SK-N-SH (cell line): ENCODE measurements around the gene PCGF1. TPM values are rescaled to one million over a fixed set of nuclear protein-coding genes. Genes with fewer than 3 reads are reported as not detected.

ENCODE experiments used
- CTCF ChIA-PET: fragments of 300-600, 350-600 bp; formaldehyde crosslinking; extraction: SDS; loops from one replicate; lab custom pipeline; 2021; lab: Yijun Ruan, JAX
- POLR2A ChIA-PET: fragments of 350-600 bp; sonication (Branson Sonifier 250); formaldehyde crosslinking; extraction: SDS; loops from one replicate; lab custom pipeline; 2020; ENCODE audit warnings: antibody characterized with exemption, inconsistent platforms; lab: Yijun Ruan, JAX
- DNase-seq: peaks from one replicate; pipeline ENCODE4 v3.0.0; 2012
- H2AFZ ChIP-seq: fragments of 200-600 bp; sonication (generic); 2 replicates; pipeline ENCODE4 v1.8.1; 2016; ENCODE audit warnings: antibody characterized with exemption, mild to moderate bottlenecking, low read depth
- H3F3A ChIP-seq: fragments of 200-600 bp; sonication (generic); replicated peaks from 2 replicates; pipeline ENCODE3; 2016; ENCODE audit warnings: antibody characterized with exemption, mild to moderate bottlenecking; ENCODE audit not compliant: insufficient read depth
- H3K27ac ChIP-seq, 2 experiments: fragments of 200-500 bp in 1 of 2; fragments of 200-600 bp in 1 of 2; sonication (Bioruptor generic) in 1 of 2; sonication (generic), shearing (Covaris generic) in 1 of 2; 2 replicates each; pipeline versions ENCODE4 v1.5.1 to v1.6.1; 2014 to 2016; ENCODE audit warnings: low read depth in 2 of 2, inconsistent platforms in 1 of 2, low read length in 1 of 2, mild to moderate bottlenecking in 1 of 2, mixed read lengths in 1 of 2
- H3K27me3 ChIP-seq: fragments of 200-600 bp; sonication (generic), shearing (Covaris generic); 2 replicates; pipeline ENCODE4 v1.6.1; 2016; ENCODE audit warnings: mixed run types; ENCODE audit not compliant: insufficient read depth
- H3K36me3 ChIP-seq, 2 experiments: fragments of 200-500 bp in 1 of 2; fragments of 200-600 bp in 1 of 2; sonication (Bioruptor generic) in 1 of 2; sonication (generic) in 1 of 2; replicated peaks in 1 of 2; 2 replicates each; pipeline versions ENCODE3 to v1.5.1; 2014 to 2016; ENCODE audit warnings: low read length in 1 of 2, mild to moderate bottlenecking in 1 of 2; ENCODE audit not compliant: insufficient read depth in 2 of 2, control insufficient read depth in 1 of 2
- H3K4me1 ChIP-seq, 2 experiments: fragments of 200-500 bp in 1 of 2; fragments of 200-600 bp in 1 of 2; sonication (Bioruptor generic) in 1 of 2; sonication (generic), shearing (Covaris generic) in 1 of 2; 2 replicates each; pipeline versions ENCODE4 v1.5.1 to v1.6.1; 2014 to 2016; ENCODE audit warnings: low read depth in 1 of 2, low read length in 1 of 2, mixed run types in 1 of 2; ENCODE audit not compliant: insufficient read depth in 2 of 2, control insufficient read depth in 1 of 2
- H3K4me2 ChIP-seq: fragments of 200-600 bp; sonication (generic), shearing (Covaris generic); 2 replicates; pipeline ENCODE4 v1.6.1; 2017; ENCODE audit warnings: mixed run types
- H3K4me3 ChIP-seq, 2 experiments: fragments of 200-500 bp in 1 of 2; fragments of 200-600 bp in 1 of 2; sonication (Bioruptor generic) in 1 of 2; sonication (generic), shearing (Covaris generic) in 1 of 2; 2 replicates each; pipeline versions ENCODE4 v1.5.1 to v1.8.1; 2014 to 2016; ENCODE audit warnings: low read depth in 2 of 2, inconsistent platforms in 1 of 2, low read length in 1 of 2, mild to moderate bottlenecking in 1 of 2, mixed read lengths in 1 of 2, moderate library complexity in 1 of 2
- H3K79me2 ChIP-seq: fragments of 200-600 bp; sonication (generic); 2 replicates; pipeline ENCODE4 v1.8.1; 2017; ENCODE audit warnings: mild to moderate bottlenecking; ENCODE audit not compliant: insufficient read depth
- H3K9ac ChIP-seq: fragments of 200-600 bp; sonication (generic); 2 replicates; pipeline ENCODE4 v1.6.1; 2017; ENCODE audit warnings: mixed run types
- H3K9me2 ChIP-seq: fragments of 200-600 bp; sonication (generic); 2 replicates; pipeline ENCODE4 v1.6.1; 2017; ENCODE audit warnings: mixed run types
- H3K9me3 ChIP-seq: fragments of 200-600 bp; sonication (generic); 2 replicates; pipeline ENCODE4 v1.6.1; 2017; ENCODE audit warnings: mixed run types, mild to moderate bottlenecking, moderate library complexity
- H4K20me1 ChIP-seq: fragments of 200-600 bp; sonication (generic); 2 replicates; pipeline ENCODE4 v1.6.1; 2017; ENCODE audit warnings: mild to moderate bottlenecking, mixed run types; ENCODE audit not compliant: insufficient read depth
- EZH2phosphoT487 ChIP-seq: fragments of 200-600 bp; sonication (generic); IDR thresholded peaks from 2 replicates; pipeline ENCODE4 v1.6.1; 2017; ENCODE audit warnings: low read depth, mixed run types, mild to moderate bottlenecking, antibody characterized with exemption, moderate library complexity, borderline replicate concordance
- FOXM1 ChIP-seq: IDR thresholded peaks from 2 replicates; pipeline ENCODE4 v1.4.0; 2012; ENCODE audit warnings: low read depth, mild to moderate bottlenecking
- GATA2 ChIP-seq: sonication (generic); formaldehyde crosslinking; IDR thresholded peaks from 2 replicates; pipeline ENCODE4 v1.5.0; 2020; ENCODE audit warnings: mild to moderate bottlenecking, missing genetic modification reagents
- JUND ChIP-seq: IDR thresholded peaks from 2 replicates; pipeline ENCODE4 v1.4.0; 2012
- MEF2A ChIP-seq: IDR thresholded peaks from 2 replicates; pipeline ENCODE4 v1.4.0; 2012; ENCODE audit warnings: low read depth, borderline replicate concordance
- MXI1 ChIP-seq: IDR thresholded peaks from 2 replicates; pipeline ENCODE4 v1.6.1; 2012; ENCODE audit warnings: mild to moderate bottlenecking, low read depth, low read length, improper control_type of control experiment
- WGBS: methylation state at CpG from one replicate; pipeline ENCODE4 v1.1.6; 2017; ENCODE audit warnings: low lambda C conversion rate; 5-methylcytosine and 5-hydroxymethylcytosine counted together
- polyA plus RNA-seq, 3 experiments: library from polyadenylated mRNA; depleted of rRNA; stranded (reverse); fragments of >200 nt; gene quantifications; 2 replicates each; pipeline ENCODE4 v1.2.3, GENCODE V29; 2012
- TF ChIP-seq, protein P1 (sequence below): fragments of 200-600 bp; sonication (generic); IDR thresholded peaks from 2 replicates; pipeline ENCODE4 v1.6.1; 2017; ENCODE audit warnings: antibody characterized with exemption, mild to moderate bottlenecking, moderate library complexity
- TF ChIP-seq, protein P2 (sequence below): IDR thresholded peaks from 2 replicates; pipeline ENCODE4 v1.6.1; 2012; ENCODE audit warnings: mild to moderate bottlenecking, low read depth, low read length, moderate library complexity
- TF ChIP-seq, protein P3 (sequence below): fragments of 150-350 bp; IDR thresholded peaks from 2 replicates; pipeline ENCODE4 v1.6.1; 2016; ENCODE audit warnings: mild to moderate bottlenecking, low read depth, low read length
- TF ChIP-seq, protein P4 (sequence below): IDR thresholded peaks from 2 replicates; pipeline ENCODE4 v1.4.0; 2012; ENCODE audit warnings: low read depth

PCGF1 gene
- polyA plus RNA-seq, 1 of the 3 experiments (the other 2 are of a cell fraction), result 44.9 TPM

DNA sequence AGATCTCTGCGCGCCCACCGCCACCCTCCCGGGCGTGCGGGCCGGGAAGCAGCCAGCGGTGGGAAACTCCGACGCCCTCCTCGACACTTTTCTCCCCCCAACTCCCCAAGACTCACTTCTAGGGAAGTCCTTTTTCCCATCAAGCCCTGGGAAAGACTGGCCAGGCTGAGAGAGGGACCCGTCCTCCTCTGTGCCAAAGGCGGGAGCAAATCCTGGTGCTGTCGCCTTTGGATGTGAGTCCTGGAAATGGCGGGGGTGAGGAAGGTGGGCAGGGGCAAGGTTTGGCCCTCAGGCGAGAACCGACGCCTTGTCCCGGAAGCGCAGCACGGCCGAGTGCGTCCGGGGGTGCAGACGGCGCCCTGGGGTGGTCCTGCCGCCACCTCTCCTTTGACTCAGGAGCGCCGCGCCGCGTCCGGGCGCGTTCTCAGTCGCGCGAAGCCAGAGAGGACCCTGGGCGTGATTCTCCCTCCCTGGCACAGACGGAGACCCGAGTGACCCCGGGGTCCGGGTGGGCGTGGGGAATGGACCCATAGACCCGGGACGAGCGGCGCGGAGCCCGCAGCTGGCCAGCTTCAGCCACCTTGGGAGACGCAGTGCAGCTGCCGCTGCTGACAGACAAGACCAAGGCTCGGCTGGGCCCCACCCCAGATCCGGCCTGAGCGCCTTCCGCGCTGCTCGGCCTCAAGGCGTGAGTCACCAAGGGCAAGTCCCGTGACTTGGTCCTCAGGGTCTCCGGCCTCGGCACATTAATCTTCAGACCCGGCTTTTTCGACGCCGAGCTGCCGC lies 4.6 kb downstream of the PCGF1 start:
- ChIA-PET CTCF (interaction anchor here (1.0 to 7.5 kb wide), 4 partner anchors 10 to 88 kb away, joined by 3 to 56 read pairs (median 7); partner anchors contain the start of genes CCDC142 and TTC31), POLR2A (no interaction called here)
- Histone ChIP-seq H3K4me1 (peaks cover 12 to 37% of the 10 kb centered on the region in 2 experiments; a peak in 2 of 4 replicates), H3K36me3 (peaks cover 15 to 20% of the 10 kb centered on the region in 2 experiments), H3K9me3 (no peaks in the 10 kb centered on the region), H3K4me2 (no peak overlapping the region), H3K27me3 (no peaks in the 10 kb centered on the region), H3K9ac (no peak overlapping the region), H3K4me3 (no peak overlapping the region), H4K20me1 (no peaks in the 10 kb centered on the region), H3F3A (peaks cover 11% of the 10 kb centered on the region), H3K9me2 (no peaks in the 10 kb centered on the region), H2AFZ (no peak overlapping the region), H3K27ac (no peak overlapping the region; a peak in 1 of 4 replicates), H3K79me2 (peaks cover 17% of the 10 kb centered on the region; the same call in 1 of the 2 replicates)
- TF ChIP-seq, protein P1, sequence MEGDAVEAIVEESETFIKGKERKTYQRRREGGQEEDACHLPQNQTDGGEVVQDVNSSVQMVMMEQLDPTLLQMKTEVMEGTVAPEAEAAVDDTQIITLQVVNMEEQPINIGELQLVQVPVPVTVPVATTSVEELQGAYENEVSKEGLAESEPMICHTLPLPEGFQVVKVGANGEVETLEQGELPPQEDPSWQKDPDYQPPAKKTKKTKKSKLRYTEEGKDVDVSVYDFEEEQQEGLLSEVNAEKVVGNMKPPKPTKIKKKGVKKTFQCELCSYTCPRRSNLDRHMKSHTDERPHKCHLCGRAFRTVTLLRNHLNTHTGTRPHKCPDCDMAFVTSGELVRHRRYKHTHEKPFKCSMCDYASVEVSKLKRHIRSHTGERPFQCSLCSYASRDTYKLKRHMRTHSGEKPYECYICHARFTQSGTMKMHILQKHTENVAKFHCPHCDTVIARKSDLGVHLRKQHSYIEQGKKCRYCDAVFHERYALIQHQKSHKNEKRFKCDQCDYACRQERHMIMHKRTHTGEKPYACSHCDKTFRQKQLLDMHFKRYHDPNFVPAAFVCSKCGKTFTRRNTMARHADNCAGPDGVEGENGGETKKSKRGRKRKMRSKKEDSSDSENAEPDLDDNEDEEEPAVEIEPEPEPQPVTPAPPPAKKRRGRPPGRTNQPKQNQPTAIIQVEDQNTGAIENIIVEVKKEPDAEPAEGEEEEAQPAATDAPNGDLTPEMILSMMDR, result no peak
- TF ChIP-seq GATA2 (CRISPR knock-in tag), result no peak
- TF ChIP-seq MXI1, result no peak
- TF ChIP-seq, protein P2, sequence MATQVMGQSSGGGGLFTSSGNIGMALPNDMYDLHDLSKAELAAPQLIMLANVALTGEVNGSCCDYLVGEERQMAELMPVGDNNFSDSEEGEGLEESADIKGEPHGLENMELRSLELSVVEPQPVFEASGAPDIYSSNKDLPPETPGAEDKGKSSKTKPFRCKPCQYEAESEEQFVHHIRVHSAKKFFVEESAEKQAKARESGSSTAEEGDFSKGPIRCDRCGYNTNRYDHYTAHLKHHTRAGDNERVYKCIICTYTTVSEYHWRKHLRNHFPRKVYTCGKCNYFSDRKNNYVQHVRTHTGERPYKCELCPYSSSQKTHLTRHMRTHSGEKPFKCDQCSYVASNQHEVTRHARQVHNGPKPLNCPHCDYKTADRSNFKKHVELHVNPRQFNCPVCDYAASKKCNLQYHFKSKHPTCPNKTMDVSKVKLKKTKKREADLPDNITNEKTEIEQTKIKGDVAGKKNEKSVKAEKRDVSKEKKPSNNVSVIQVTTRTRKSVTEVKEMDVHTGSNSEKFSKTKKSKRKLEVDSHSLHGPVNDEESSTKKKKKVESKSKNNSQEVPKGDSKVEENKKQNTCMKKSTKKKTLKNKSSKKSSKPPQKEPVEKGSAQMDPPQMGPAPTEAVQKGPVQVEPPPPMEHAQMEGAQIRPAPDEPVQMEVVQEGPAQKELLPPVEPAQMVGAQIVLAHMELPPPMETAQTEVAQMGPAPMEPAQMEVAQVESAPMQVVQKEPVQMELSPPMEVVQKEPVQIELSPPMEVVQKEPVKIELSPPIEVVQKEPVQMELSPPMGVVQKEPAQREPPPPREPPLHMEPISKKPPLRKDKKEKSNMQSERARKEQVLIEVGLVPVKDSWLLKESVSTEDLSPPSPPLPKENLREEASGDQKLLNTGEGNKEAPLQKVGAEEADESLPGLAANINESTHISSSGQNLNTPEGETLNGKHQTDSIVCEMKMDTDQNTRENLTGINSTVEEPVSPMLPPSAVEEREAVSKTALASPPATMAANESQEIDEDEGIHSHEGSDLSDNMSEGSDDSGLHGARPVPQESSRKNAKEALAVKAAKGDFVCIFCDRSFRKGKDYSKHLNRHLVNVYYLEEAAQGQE, result no peak
- no peak for TF ChIP-seq JUND
- TF ChIP-seq FOXM1, result no peak
- TF ChIP-seq, protein P3, sequence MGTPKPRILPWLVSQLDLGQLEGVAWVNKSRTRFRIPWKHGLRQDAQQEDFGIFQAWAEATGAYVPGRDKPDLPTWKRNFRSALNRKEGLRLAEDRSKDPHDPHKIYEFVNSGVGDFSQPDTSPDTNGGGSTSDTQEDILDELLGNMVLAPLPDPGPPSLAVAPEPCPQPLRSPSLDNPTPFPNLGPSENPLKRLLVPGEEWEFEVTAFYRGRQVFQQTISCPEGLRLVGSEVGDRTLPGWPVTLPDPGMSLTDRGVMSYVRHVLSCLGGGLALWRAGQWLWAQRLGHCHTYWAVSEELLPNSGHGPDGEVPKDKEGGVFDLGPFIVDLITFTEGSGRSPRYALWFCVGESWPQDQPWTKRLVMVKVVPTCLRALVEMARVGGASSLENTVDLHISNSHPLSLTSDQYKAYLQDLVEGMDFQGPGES, result no peak
- TF ChIP-seq, protein P4, sequence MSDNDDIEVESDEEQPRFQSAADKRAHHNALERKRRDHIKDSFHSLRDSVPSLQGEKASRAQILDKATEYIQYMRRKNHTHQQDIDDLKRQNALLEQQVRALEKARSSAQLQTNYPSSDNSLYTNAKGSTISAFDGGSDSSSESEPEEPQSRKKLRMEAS, result no peak
- TF ChIP-seq EZH2phosphoT487, result no peak
- TF ChIP-seq MEF2A, result no peak
- peak; percentile 30 for DNase-seq
- 91% methylated on average over 47 of the region's 67 CpGs for WGBS
